Gastroesophageal sphincter (tissue), 3 donors: Measurements from ENCODE around the gene SNW1.

ENCODE experiments used
- EP300 ChIP-seq: sonication (generic); formaldehyde crosslinking; IDR thresholded peaks from one replicate; pipeline ENCODE4 v1.6.1; 2017; ENCODE audit warnings: antibody characterized with exemption, mild to moderate bottlenecking
- POLR2A ChIP-seq, 2 donors: fragments of 450-650 bp; IDR thresholded peaks; one replicate each; pipeline ENCODE4 v1.6.1; 2017; ENCODE audit warnings: antibody characterized with exemption in 2 of 2, mild to moderate bottlenecking in 2 of 2, moderate library complexity in 1 of 2
- POLR2AphosphoS5 ChIP-seq: sonication (generic); formaldehyde crosslinking; IDR thresholded peaks from one replicate; pipeline ENCODE4 v1.6.1; 2017; ENCODE audit warnings: antibody characterized with exemption
- TF ChIP-seq, protein P1 (sequence below), 4 experiments: fragments of 200-600 bp in 2 of 4; fragments of 450-650 bp in 2 of 4; sonication (generic) in 1 of 4; IDR thresholded peaks; one replicate each; pipeline ENCODE4 v1.5.1; 2017 to 2019; ENCODE audit warnings: antibody characterized with exemption in 4 of 4, mild to moderate bottlenecking in 2 of 4, moderate library complexity in 2 of 4

DNA sequence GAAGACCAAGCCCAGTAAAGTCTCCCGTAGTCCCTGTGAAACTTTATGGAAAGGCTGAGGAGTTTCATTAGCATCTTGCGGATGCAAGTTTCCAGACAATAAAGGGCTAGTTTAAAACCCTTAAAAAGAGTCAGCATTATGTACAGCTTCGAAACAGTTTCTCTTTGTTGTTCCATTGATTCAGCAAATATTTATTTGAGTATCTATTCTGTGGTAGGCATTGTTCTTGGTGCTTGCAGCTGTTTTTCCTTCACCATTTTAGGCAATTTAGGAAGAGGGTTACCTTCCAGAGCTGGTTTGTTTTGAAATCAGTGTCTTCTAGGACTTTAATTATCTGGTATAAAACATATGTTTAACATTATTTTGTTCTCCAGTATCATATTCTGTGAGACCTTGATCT, 51.5 kb downstream of the SNW1 start:
- TF ChIP-seq, protein P1, sequence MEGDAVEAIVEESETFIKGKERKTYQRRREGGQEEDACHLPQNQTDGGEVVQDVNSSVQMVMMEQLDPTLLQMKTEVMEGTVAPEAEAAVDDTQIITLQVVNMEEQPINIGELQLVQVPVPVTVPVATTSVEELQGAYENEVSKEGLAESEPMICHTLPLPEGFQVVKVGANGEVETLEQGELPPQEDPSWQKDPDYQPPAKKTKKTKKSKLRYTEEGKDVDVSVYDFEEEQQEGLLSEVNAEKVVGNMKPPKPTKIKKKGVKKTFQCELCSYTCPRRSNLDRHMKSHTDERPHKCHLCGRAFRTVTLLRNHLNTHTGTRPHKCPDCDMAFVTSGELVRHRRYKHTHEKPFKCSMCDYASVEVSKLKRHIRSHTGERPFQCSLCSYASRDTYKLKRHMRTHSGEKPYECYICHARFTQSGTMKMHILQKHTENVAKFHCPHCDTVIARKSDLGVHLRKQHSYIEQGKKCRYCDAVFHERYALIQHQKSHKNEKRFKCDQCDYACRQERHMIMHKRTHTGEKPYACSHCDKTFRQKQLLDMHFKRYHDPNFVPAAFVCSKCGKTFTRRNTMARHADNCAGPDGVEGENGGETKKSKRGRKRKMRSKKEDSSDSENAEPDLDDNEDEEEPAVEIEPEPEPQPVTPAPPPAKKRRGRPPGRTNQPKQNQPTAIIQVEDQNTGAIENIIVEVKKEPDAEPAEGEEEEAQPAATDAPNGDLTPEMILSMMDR (IDR thresholded peaks at IDR 0.05), result no peak
- TF ChIP-seq EP300 (no peak), POLR2AphosphoS5 (no peak), POLR2A (IDR thresholded peaks at IDR 0.05) (no peak)
